Retinal pigment epithelial cell (primary cell): Measurements from ENCODE around the gene AMH.

Experiments
- DNase-seq: peaks from one replicate; pipeline ENCODE4 v3.0.0-alpha.2; 2010; ENCODE audit warnings: low read depth
- H3K4me3 ChIP-seq: 2 replicates; pipeline ENCODE4 v1.5.1; 2011; ENCODE audit warnings: mild to moderate bottlenecking, low read length, control low read depth, moderate library complexity
- CTCF ChIP-seq: conservative IDR thresholded peaks from 2 replicates; pipeline ENCODE4 v1.5.1; 2011; ENCODE audit warnings: low read depth, low read length, control low read depth, inconsistent platforms

The AMH gene

GRCh38 chr19:2252055-2252796 is 3.1 kb downstream of the AMH start:
- DNase-seq, result no peak
- no peak overlapping the region for H3K4me3 ChIP-seq

GRCh38 chr19:2252797-2253105 is 3.6 kb downstream of the AMH start:
- DNase-seq, result no peak
- no peak for TF ChIP-seq CTCF
- no peak overlapping the region for H3K4me3 ChIP-seq

More at GRCh38 chr19:2252055-2252796, 3.1 kb downstream of the AMH start:
- no peak for TF ChIP-seq CTCF

GRCh38 chr19:2253106-2254063 is 4.3 kb downstream of the AMH start:
- no peak for DNase-seq
- H3K4me3 ChIP-seq, result no peak overlapping the region
- TF ChIP-seq CTCF, result peak; percentile 33

- DNase-seq, result no peak
- H3K4me3 ChIP-seq, result no peak overlapping the region
- TF ChIP-seq CTCF, result peak; percentile 76
Observed at GRCh38 chr19:2254064-2254872, 5.1 kb downstream of the AMH start.

- DNase-seq, result no peak
- H3K4me3 ChIP-seq, result no peak overlapping the region
- no peak for TF ChIP-seq CTCF
Observed at GRCh38 chr19:2255112-2255845, 6.2 kb downstream of the AMH start.

GRCh38 chr19:2255982-2256685 is 7.0 kb downstream of the AMH start, which contains the start of gene JSRP1:
TSS of gene JSRP1 (minus strand) at chr19:2256417. CDS start at chr19:2255314, 1,103 bp downstream.
- TF ChIP-seq CTCF, result no peak
- no peak within 1 kb of the TSS for H3K4me3 ChIP-seq
- no peak for DNase-seq
